Adrenal gland (tissue), 12 donors: Measurements from ENCODE around the gene EIF3F. TPM values are rescaled to one million over a fixed set of nuclear protein-coding genes. Genes with fewer than 3 reads are reported as not detected.

ENCODE experiments used
- DNase-seq, 7 donors: peaks; one replicate each; pipeline ENCODE4 v3.0.0-alpha.2; 2019 to 2020
- H3K27ac ChIP-seq, 5 donors: fragments of 200-600 bp; sonication (generic) in 4 of 5; 1 replicate in 3 of 5; 2 replicates in 2 of 5; pipeline versions ENCODE4 v1.5.1 to v1.8.0; 2016 to 2020; ENCODE audit warnings: mild to moderate bottlenecking in 1 of 5
- H3K27me3 ChIP-seq: fragments of 200-600 bp; 2 replicates; pipeline ENCODE4 v1.8.0; 2021
- H3K36me3 ChIP-seq, 2 donors: fragments of 200-600 bp; replicated peaks in 1 of 2; 1 replicate in 1 of 2; 2 replicates in 1 of 2; pipeline versions ENCODE4 v1.5.1 to v1.8.0; 2018 to 2022
- H3K4me1 ChIP-seq, 2 donors: fragments of 200-600 bp; replicated peaks in 1 of 2; 1 replicate in 1 of 2; 2 replicates in 1 of 2; pipeline versions ENCODE4 v1.5.1 to v1.8.0; 2018 to 2021
- H3K4me3 ChIP-seq, 4 donors: fragments of 200-600 bp; sonication (generic) in 3 of 4; one replicate each; pipeline ENCODE4 v1.5.1; 2016 to 2018
- H3K9me3 ChIP-seq, 3 donors: fragments of 200-600 bp; sonication (generic) in 1 of 3; replicated peaks in 1 of 3; 1 replicate in 2 of 3; 2 replicates in 1 of 3; pipeline versions ENCODE4 v1.5.1 to v1.8.0; 2016 to 2021
- POLR2A ChIP-seq, 2 donors: fragments of 450-650 bp; IDR thresholded peaks; one replicate each; pipeline ENCODE4 v1.6.1; 2017; ENCODE audit warnings: antibody characterized with exemption in 2 of 2, mild to moderate bottlenecking in 2 of 2, moderate library complexity in 1 of 2
- WGBS, 4 donors: extraction: QIAGEN DNeasy Blood & Tissue Kit in 2 of 4; methylation state at CpG; one replicate each; pipeline versions ENCODE4 v1.1.5 to v1.1.7; 2013 to 2017; 5-methylcytosine and 5-hydroxymethylcytosine counted together
- intact Hi-C, 2 donors: fragments of 100-400 bp; cut with DNase I; formaldehyde crosslinking; loops; one replicate each; pipeline versions ENCODE4 v1.14.1 to v1.15.0; 2022 to 2023
- polyA plus RNA-seq, 3 donors: library from polyadenylated mRNA; stranded (reverse); fragments of 200-250 nt in 2 of 3; fragments of 350-450 nt in 1 of 3; fragmentation: Illumina TruSeq in 1 of 3; extraction: RNeasy Lipid Tissue Mini Kit (QIAGEN cat#74804) in 1 of 3; gene quantifications; one replicate each; pipeline ENCODE4 v1.2.3, GENCODE V29; 2013 to 2014
- total RNA-seq, 9 donors: library from RNA; depleted of rRNA in 4 of 9; stranded (reverse); fragments of >200 nt in 4 of 9; fragments of 120-200 nt in 1 of 9; fragmentation: NEBNext Ultra II Directional in 1 of 9; extraction: Animal tissue kit (Norgen Biotek cat#: 25700) in 1 of 9; gene quantifications; one replicate each; pipeline versions ENCODE4 v1.1.0 to v1.2.4, GENCODE V29; 2013 to 2023
- TF ChIP-seq, protein P1 (sequence below), 6 experiments: fragments of 450-650 bp in 4 of 6; fragments of 200-600 bp in 2 of 6; sonication (generic) in 1 of 6; IDR thresholded peaks; 1 replicate in 5 of 6; 2 replicates in 1 of 6; pipeline versions ENCODE4 v1.5.1 to v1.8.0; 2016 to 2021; ENCODE audit warnings: antibody characterized with exemption in 6 of 6, mild to moderate bottlenecking in 2 of 6, moderate library complexity in 1 of 6
- donor health status: healthy with polysubstance abuse.
- donor health status: Bipolar disorder and iron deficiency.
- donor health status: DM: yes; HTN: yes; CAD: no.
- donor health status: DM: no; HTN: no; CAD: no.
- donor health status: DM: no; HTN: no; CAD: no.
- donor health status: DM: yes; HTN: yes; CAD: no.

The EIF3F gene
- total and polyA plus RNA-seq, 12 donors, result 105 to 366 (median 173) TPM

DNA sequence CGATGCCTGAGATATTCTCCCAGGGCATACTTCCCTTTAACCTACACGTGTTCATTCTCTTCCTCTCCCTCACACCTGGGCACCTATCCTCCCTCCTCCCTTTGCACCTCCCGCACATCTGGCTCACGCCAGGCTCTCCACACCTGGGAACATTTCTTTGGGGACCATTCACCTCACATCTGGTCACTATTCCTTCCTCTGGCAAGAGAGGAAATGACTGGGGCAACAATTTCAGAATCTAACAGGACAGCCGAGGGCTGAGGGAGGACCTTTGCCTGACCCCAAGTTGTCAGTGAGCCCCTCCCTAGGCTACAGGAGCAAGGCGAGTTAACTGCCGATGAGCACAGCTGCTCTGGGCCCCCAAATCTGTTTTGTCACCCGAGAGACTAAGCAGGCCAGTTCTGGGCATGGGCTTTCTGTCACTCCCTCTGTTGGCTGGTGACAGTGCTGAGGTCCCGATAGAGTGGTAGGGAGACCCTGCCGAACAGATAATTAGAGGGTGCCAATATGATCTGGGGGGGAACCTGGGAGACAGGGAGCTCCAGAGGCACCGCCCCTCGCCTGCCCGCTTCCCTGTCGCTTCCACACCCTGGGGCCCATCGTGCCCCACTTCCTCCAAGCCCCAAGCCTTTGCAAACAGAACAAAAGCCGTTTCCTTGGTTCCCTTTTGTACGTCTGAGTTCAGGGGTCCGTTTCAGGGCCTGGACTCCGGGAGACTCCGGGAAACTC is 45.6 kb downstream of the EIF3F start:
- Histone ChIP-seq H3K4me1 (peaks cover 15 to 29% of the 10 kb centered on the region in 2 donors), H3K27me3 (no peaks in the 10 kb centered on the region), H3K27ac (no peak overlapping the region), H3K4me3 (no peak overlapping the region), H3K36me3 (no peaks in the 10 kb centered on the region), H3K9me3 (no peaks in the 10 kb centered on the region)
- intact Hi-C loops, result loop anchor here in 1 of 2 donors (5.0 kb wide), 1 partner anchor 40 kb away; no protein-coding TSS in a partner anchor
- peak in 1 of 7 donors; percentile 49 for DNase-seq
- WGBS, 4 donors, result 37 to 43% (median 40%) methylated on average over 16 to 20 of the region's 20 CpGs
- TF ChIP-seq, protein P1, sequence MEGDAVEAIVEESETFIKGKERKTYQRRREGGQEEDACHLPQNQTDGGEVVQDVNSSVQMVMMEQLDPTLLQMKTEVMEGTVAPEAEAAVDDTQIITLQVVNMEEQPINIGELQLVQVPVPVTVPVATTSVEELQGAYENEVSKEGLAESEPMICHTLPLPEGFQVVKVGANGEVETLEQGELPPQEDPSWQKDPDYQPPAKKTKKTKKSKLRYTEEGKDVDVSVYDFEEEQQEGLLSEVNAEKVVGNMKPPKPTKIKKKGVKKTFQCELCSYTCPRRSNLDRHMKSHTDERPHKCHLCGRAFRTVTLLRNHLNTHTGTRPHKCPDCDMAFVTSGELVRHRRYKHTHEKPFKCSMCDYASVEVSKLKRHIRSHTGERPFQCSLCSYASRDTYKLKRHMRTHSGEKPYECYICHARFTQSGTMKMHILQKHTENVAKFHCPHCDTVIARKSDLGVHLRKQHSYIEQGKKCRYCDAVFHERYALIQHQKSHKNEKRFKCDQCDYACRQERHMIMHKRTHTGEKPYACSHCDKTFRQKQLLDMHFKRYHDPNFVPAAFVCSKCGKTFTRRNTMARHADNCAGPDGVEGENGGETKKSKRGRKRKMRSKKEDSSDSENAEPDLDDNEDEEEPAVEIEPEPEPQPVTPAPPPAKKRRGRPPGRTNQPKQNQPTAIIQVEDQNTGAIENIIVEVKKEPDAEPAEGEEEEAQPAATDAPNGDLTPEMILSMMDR (IDR thresholded peaks at IDR 0.05), result no peak
- no peak for TF ChIP-seq POLR2A (IDR thresholded peaks at IDR 0.05)

DNA sequence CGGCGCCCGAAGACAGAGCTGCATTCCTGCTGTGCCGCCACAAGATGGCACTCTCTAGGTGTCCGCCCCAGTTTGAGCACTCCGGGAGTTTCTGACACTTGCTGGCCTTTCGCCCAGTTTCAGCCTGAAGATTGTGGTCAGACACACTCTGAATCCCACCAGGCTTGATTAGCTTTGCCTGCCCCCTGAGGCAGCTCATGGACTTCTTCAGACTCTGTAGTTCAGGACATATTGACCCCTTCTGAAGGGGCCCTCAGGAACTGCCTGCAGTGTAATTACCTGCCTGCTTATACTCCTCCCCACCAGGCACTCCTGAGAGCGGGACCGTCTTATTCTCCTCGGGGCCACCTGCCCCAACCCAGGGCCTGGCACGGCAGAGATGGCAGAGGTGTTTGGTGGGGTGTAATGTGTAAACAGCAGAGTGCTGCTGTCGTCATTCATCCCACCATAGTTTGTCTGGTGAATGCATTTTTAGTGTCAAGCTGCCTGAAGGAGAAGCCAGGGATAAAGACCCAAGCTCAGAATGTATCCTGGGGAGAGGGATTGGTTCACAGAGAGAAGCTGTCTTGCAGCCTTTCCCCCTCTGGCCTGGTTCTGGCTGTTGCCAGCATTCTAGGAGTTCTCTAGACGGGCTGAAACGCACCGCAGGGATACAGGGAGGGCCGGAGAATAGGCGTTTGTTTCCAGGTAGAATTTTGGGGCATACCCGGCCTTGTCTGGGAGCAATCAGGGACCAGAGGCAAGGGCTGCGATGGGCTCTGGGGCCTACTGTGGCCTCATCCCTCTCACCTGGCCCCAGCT is 46.4 kb downstream of the EIF3F start:
- no peak for TF ChIP-seq POLR2A (IDR thresholded peaks at IDR 0.05)
- TF ChIP-seq, protein P1 (IDR thresholded peaks at IDR 0.05), result peak; percentile 80 to 96 (median 90)
- peak overlapping the region in 1 of 5 donors; percentile 20 for H3K27ac ChIP-seq
- no peaks in the 10 kb centered on the region for H3K9me3 ChIP-seq
- peak; percentile 80 to 95 (median 89) for DNase-seq
- intact Hi-C loops, result loop anchor here in 1 of 2 donors (5.0 kb wide), 1 partner anchor 39 kb away; no protein-coding TSS in a partner anchor
- H3K4me1 ChIP-seq, result peaks cover 15 to 29% of the 10 kb centered on the region in 2 donors
- no peaks in the 10 kb centered on the region for H3K27me3 ChIP-seq
- no peaks in the 10 kb centered on the region for H3K36me3 ChIP-seq
- no peak overlapping the region for H3K4me3 ChIP-seq
- WGBS, 4 donors, result 27 to 70% (median 48%) methylated on average over 11 to 19 of the region's 19 CpGs

DNA sequence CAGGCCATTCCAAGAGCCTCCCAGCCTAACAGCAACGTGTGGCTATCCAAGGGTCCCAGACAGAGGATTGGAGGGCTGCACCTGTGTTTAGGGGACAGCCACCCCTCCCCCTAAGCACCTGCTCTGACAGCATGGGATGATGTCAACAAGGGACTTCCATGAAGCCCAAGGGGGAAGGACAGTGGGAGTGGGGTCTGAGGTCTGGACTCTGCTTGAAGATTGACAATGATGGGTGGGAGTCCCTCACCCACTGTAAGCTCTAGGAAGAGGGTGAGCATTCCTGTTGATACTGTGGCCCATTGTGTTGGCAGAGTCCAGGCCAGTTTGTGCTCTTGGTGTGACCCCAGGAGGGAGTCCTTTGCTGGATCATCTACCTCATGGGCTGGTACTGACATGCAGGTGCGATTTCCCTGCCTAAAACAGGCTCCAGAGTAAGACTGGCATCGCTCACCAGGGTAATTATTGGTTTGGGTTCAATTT is 47.0 kb downstream of the EIF3F start:
- Histone ChIP-seq H3K36me3 (no peaks in the 10 kb centered on the region), H3K27ac (peak overlapping the region in 2 of 5 donors; percentile 65 to 68), H3K9me3 (no peaks in the 10 kb centered on the region), H3K4me3 (no peak overlapping the region), H3K27me3 (no peaks in the 10 kb centered on the region), H3K4me1 (peaks cover 15 to 29% of the 10 kb centered on the region in 2 donors)
- peak in 1 of 7 donors; percentile 15 for DNase-seq
- intact Hi-C loops, result loop anchor here in 1 of 2 donors (5.0 kb wide), 1 partner anchor 38 kb away; no protein-coding TSS in a partner anchor
- WGBS, 4 donors, result 86 to 93% (median 90%) methylated on average over 2 to 3 of the region's 3 CpGs
- TF ChIP-seq, protein P1 (IDR thresholded peaks at IDR 0.05), result no peak
- TF ChIP-seq POLR2A (IDR thresholded peaks at IDR 0.05), result no peak
